HG02571 (cell line): Measurements from ENCODE around the gene SUMF1.

Experiments
- ATAC-seq: cut with Tn5 transposase; IDR thresholded peaks from one replicate; pipeline ENCODE4 v1.9.1; 2021; ENCODE audit warnings: mild to moderate bottlenecking, moderate library complexity; ENCODE audit not compliant: unreplicated experiment

The SUMF1 gene

GRCh38 chr3:4466741-4467521, at the start of gene SUMF1:
TSS of gene SUMF1 (minus strand) at chr3:4467269. CDS start at chr3:4467245, 24 bp downstream.
- peak; percentile 100 for ATAC-seq

GRCh38 chr3:4515916-4516579, 49.0 kb upstream of the SUMF1 start:
- no peak for ATAC-seq

- no peak for ATAC-seq
These were observed 47.8 kb upstream of the SUMF1 start for GRCh38 chr3:4514916-4515315.

DNA sequence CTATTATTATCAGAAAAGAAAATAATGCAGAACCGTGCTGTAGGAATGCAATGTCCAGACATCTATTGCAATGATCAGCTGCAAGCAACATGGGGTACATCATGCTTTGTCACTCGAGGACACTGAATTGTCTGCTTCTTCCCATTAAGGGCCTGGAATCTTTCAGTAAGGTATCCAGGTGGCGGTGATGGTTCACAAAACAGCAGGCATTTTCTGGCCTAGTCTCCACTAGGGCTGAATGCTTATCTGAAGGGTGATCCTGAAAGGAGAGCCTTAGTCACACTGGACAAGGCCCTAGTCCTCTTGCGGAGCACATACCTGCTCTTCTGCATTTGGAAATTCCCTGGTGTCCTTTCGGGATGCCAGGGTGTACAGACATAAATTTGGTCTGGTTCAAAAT, 47.3 kb upstream of the SUMF1 start:
- no peak for ATAC-seq

DNA sequence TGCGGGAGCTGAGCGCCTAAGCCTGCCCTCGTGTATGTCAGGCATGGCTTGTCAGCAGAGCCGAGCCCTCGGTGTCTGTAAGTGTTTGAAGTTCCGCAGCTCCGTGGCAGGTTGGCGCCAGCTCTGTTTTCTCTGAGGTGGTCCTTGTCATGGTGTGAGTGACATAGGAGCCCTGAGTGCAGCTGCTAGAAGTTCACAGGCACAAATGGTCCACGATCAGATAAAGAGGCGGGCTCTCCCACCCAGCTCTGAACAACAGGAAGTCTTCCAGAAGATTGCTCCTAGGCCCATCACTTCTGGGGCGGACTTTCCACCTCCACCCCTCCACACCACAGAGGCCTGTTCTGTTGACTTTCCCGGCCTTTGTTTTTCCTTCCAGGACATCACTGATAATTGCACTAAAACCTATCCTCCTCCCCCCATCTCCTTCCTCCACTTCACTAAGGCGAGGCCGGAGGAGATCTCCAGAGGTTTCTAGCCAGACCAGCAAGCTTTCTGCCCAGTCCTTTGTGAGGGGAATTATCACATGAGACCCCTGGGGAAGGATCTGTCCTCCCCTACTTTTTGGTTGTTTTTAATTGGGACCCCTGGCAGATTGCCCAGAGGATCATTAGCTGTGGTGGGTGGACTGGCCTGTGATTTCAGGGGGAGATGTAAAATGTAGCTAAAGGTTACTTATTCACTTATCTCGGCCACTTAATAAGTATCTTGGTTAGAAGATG, 46.0 kb upstream of the SUMF1 start:
- no peak for ATAC-seq

GRCh38 chr3:4511491-4512262, 44.6 kb upstream of the SUMF1 start:
- no peak for ATAC-seq

GRCh38 chr3:4509983-4510755, 43.1 kb upstream of the SUMF1 start:
- no peak for ATAC-seq

DNA sequence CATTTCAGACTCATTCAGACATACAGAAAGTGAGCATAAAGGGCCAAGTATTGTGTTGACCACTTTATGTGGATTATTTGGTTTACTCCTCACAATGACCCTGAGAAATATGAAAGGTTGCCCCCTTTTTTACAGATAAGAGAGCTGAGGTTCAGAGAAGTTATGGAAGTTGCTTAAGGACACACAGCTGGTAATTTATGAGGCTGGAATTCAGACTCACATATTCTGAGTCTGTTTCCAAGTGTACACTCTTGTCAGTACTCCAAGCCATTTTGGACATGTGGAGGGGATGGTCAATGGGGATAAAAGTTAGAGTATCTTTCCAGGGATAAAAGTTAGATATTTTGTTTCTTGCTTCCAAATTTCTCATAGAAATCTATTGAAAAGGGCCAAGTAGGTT, 42.0 kb upstream of the SUMF1 start:
- ATAC-seq: no peak

GRCh38 chr3:4508048-4508981, 41.2 kb upstream of the SUMF1 start:
- ATAC-seq: peak; percentile 55

DNA sequence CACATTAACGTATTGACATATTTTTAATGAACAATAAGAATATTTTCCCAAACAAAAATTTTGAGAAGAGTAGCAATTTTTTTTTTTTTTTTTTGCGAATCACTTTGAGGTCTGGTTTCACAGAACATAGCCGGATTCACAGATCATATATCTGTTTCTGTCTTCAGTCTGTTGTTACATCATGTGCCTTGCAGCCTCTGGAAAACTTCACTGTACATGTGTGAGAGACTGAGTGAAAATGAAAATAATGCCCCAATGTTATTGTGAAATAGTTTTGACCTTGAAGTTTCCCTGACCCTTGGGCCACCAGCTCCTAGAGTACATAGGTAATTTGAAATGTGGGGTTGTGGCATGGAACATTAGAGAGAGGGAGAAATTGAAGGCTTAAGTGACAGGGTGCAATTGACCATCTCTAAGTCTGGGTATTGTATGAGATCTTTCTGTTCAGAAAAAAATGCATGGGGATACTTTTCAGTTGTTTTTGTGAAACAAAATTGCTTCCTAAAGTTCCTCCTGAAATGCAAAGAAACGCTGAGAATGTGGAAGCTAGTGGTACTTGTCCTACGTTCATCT, 40.0 kb upstream of the SUMF1 start:
- no peak for ATAC-seq

GRCh38 chr3:4506559-4507023, 39.5 kb upstream of the SUMF1 start:
- ATAC-seq: no peak

DNA sequence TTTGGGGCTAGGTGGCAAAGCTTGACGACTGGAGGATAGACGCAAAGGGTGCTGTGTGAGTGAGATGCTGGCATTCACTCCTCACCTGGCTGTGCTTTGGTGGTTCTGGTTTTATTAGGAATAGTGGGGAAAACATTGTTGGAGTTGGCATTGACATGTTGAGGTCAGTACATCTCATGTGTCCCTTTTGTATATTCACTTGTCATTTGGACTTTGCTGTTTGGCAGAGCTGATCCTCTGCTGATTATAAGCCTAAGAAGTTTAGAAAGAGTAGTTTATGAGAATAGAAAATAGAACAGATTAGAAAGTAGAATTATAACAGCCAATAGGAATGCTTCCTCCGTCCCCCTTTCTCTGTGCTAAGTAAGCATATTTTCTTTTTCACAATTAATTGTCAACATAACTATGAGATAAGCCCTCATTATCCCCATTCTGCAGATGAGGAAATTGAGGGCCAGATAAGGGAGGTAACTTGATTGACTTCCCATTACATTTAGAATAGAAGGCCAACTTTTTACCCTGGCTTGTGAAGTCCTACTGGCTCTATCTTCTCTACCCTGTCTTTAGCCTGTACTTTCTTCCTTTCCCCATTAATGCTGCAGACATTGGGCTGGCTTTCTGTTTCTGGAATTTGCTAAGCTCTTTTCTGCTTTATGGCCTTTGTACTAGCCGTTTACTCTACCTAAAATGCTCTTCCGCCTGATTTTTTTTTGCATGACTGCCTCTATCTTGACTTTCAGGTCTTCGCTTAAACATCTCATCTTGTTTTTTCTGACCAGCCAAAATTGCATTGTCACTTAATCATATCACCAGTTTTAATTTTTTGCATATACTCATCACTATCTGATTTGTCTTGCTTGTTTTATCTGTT, 38.9 kb upstream of the SUMF1 start:
- ATAC-seq: no peak

- no peak for ATAC-seq
These were observed 37.5 kb upstream of the SUMF1 start for GRCh38 chr3:4504340-4505261.

- peak; percentile 38 for ATAC-seq
These were observed 36.0 kb upstream of the SUMF1 start for GRCh38 chr3:4503050-4503449.

GRCh38 chr3:4501927-4502326, 34.9 kb upstream of the SUMF1 start:
- ATAC-seq: no peak

DNA sequence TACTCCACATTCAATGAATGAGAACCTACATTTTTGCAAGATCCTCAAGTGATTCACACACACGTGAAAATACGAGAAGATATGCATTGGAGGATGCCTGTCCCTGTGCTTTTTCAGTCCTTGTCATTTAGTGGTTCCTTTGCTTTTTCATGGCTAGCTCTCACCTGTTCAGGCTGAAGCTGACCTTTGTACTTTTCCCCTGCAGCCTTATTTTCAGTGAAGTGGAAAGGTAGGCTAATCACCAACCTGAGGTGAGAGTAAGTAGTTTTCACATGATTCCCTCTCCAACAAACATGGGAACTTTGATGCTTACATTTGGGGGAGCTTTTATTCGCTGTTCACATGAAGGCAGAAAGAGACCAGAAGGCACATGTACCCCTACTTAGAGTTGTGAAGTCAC, 34.4 kb upstream of the SUMF1 start:
- no peak for ATAC-seq

DNA sequence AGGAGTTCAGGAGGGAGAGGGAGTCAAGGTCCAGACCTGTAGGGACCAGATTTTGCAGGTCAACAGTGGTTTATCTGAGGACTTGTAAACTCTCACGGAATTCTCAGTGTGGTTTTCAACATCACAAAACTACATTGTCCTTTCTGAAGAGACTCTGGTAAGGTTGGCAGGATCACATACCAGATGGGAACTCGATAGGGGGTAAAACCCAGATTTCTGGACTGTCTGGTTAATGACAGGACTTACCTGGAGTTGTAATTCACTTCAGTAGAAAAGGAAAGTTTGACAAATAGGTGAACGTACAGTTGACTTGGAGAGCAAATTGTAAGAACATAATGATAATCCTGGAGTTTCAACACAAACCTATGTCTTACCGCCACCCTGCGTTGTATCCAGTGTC, 31.4 kb upstream of the SUMF1 start:
- ATAC-seq: no peak
